PC-3 (cell line): ENCODE results near the gene TMUB1. TPM values are rescaled to one million over a fixed set of nuclear protein-coding genes. Genes with fewer than 3 reads are reported as not detected.

Experiments used
- ATAC-seq: fragments of 200-7000 bp; cut with Tn5 transposase; 2 replicates; pipeline ENCODE4 v1.9.1; 2020; ENCODE audit warnings: mild to moderate bottlenecking, moderate library complexity
- BruUV-seq: library from RNA; stranded (reverse); fragments of 400-500 nt; replicated peaks from 2 replicates; lab custom pipeline; 2021; lab: Mats Ljungman, UMichigan
- CTCF ChIA-PET: fragments of 300-600 bp; sonication (Branson Sonifier 250); formaldehyde crosslinking; loops from one replicate; lab custom pipeline; 2022; ENCODE audit warnings: antibody characterized with exemption; lab: Charles Lee
- POLR2A ChIA-PET: fragments of 300-600 bp; sonication (Branson Sonifier 250); formaldehyde crosslinking; loops from one replicate; lab custom pipeline; 2022; ENCODE audit warnings: antibody characterized with exemption; ENCODE audit not compliant: unreplicated experiment; lab: Charles Lee
- DNase-seq: peaks from one replicate; pipeline ENCODE4 v3.0.0-alpha.2; 2015
- H2AFZ ChIP-seq: fragments of 300-600 bp; sonication (generic); 2 replicates; pipeline ENCODE4 v1.6.0; 2016; ENCODE audit warnings: antibody characterized with exemption, low read length
- H3F3A ChIP-seq: fragments of 300-600 bp; sonication (generic); one replicate; pipeline ENCODE4 v1.6.0; 2017; ENCODE audit warnings: antibody characterized with exemption, low read length, control low read depth, mild to moderate bottlenecking; ENCODE audit not compliant: unreplicated experiment
- H3K27ac ChIP-seq: fragments of 300-600 bp; sonication (generic); 2 replicates; pipeline ENCODE4 v1.5.1; 2016; ENCODE audit warnings: mild to moderate bottlenecking, low read length
- H3K27me3 ChIP-seq: fragments of 300-600 bp; sonication (generic); 2 replicates; pipeline ENCODE4 v1.6.1; 2016; ENCODE audit warnings: low read length, mixed read lengths
- H3K36me3 ChIP-seq: fragments of 300-600 bp; sonication (generic); 2 replicates; pipeline ENCODE4 v1.6.1; 2016; ENCODE audit warnings: low read depth, mixed run types, low read length, mixed read lengths
- H3K4me1 ChIP-seq: fragments of 300-600 bp; sonication (generic); 2 replicates; pipeline ENCODE4 v1.5.1; 2016; ENCODE audit warnings: low read length; ENCODE audit not compliant: insufficient read depth
- H3K4me2 ChIP-seq: fragments of 300-600 bp; sonication (generic); 2 replicates; pipeline ENCODE4 v1.6.0; 2016; ENCODE audit warnings: low read length
- H3K4me3 ChIP-seq: fragments of 300-600 bp; sonication (generic); 2 replicates; pipeline ENCODE4 v1.5.1; 2016; ENCODE audit warnings: mild to moderate bottlenecking, low read length, mixed read lengths
- H3K79me2 ChIP-seq: fragments of 300-600 bp; sonication (generic); 2 replicates; pipeline ENCODE4 v1.6.1; 2017; ENCODE audit warnings: low read length, mixed read lengths
- H3K9ac ChIP-seq: fragments of 300-600 bp; sonication (generic); 2 replicates; pipeline ENCODE4 v1.6.0; 2016; ENCODE audit warnings: mild to moderate bottlenecking, low read length
- H3K9me2 ChIP-seq: fragments of 300-600 bp; sonication (generic); replicated peaks from 2 replicates; pipeline ENCODE4 v1.6.1; 2016; ENCODE audit warnings: mixed run types, low read length, mixed read lengths
- H3K9me3 ChIP-seq: fragments of 300-600 bp; sonication (generic); 2 replicates; pipeline ENCODE4 v1.6.1; 2016; ENCODE audit warnings: low read length, mixed read lengths
- H4K20me1 ChIP-seq: fragments of 300-600 bp; sonication (generic); 2 replicates; pipeline ENCODE4 v1.6.1; 2016; ENCODE audit warnings: low read length, mixed read lengths
- CTCF ChIP-seq: fragments of 300-600 bp; sonication (generic); conservative IDR thresholded peaks from 2 replicates; pipeline ENCODE4 v1.5.1; 2017; ENCODE audit warnings: antibody characterized with exemption, low read depth, mild to moderate bottlenecking, low read length
- EZH2 ChIP-seq: fragments of 300-600 bp; sonication (generic); IDR thresholded peaks from one replicate; pipeline ENCODE4 v1.6.1; 2017; ENCODE audit warnings: antibody characterized with exemption, mild to moderate bottlenecking, low read length; ENCODE audit not compliant: unreplicated experiment
- EZH2phosphoT487 ChIP-seq: fragments of 300-600 bp; sonication (generic); IDR thresholded peaks from 2 replicates; pipeline ENCODE4 v1.6.1; 2018; ENCODE audit warnings: mild to moderate bottlenecking, antibody characterized with exemption, low read length, borderline replicate concordance
- intact Hi-C: fragments of 100-400 bp; cut with micrococcal nuclease; formaldehyde crosslinking; loops from 2 replicates; pipeline ENCODE4 v1.9.0; 2023
- total RNA-seq: library from RNA; depleted of rRNA; stranded (reverse); fragments of >200 nt; gene quantifications from 2 replicates; pipeline ENCODE4 v1.2.3, GENCODE V29; 2014

Gene TMUB1
- total RNA-seq, 1 experiment from 2014 or later: 52.1 TPM

- ATAC-seq (no peak; the same call in 1 of the 2 replicates), DNase-seq (no peak)
- TF ChIP-seq CTCF: no peak
- no peak for TF ChIP-seq EZH2phosphoT487
- TF ChIP-seq EZH2: no peak
- H3K9ac ChIP-seq: no peak overlapping the region
- no peaks in the 10 kb centered on the region for H3K27me3 ChIP-seq
- no peaks in the 10 kb centered on the region for H3F3A ChIP-seq
- no peaks in the 10 kb centered on the region for H4K20me1 ChIP-seq
- no peaks in the 10 kb centered on the region for H3K4me1 ChIP-seq
- H3K4me3 ChIP-seq: no peak overlapping the region
- H3K9me2 ChIP-seq: no peaks in the 10 kb centered on the region
- H3K27ac ChIP-seq: no peak overlapping the region
- H3K79me2 ChIP-seq: peaks cover 49% of the 10 kb centered on the region
- no peak overlapping the region for H3K4me2 ChIP-seq
- CTCF ChIA-PET: no interaction called here
- H3K9me3 ChIP-seq: no peaks in the 10 kb centered on the region
- no TSS peak for BruUV-seq
- POLR2A ChIA-PET: no interaction called here
- no peaks in the 10 kb centered on the region for H3K36me3 ChIP-seq
- H2AFZ ChIP-seq: no peak overlapping the region
- intact Hi-C loops: no loop called here
These were observed 21.3 kb upstream of the TMUB1 start for GRCh38 chr7:151104411-151105235.

GRCh38 chr7:151103973-151104372, 20.7 kb upstream of the TMUB1 start:
- no TSS peak for BruUV-seq
- H3K36me3 ChIP-seq: no peaks in the 10 kb centered on the region
- DNase-seq (no peak), ATAC-seq (no peak)
- H3K9me2 ChIP-seq: no peaks in the 10 kb centered on the region
- no peak overlapping the region for H2AFZ ChIP-seq
- ChIA-PET CTCF (no interaction called here), POLR2A (no interaction called here)
- H3F3A ChIP-seq: no peaks in the 10 kb centered on the region
- no peak overlapping the region for H3K4me2 ChIP-seq
- H3K9ac ChIP-seq: no peak overlapping the region
- H3K27me3 ChIP-seq: no peaks in the 10 kb centered on the region
- peaks cover 54% of the 10 kb centered on the region for H3K79me2 ChIP-seq
- intact Hi-C loops: no loop called here
- H3K4me1 ChIP-seq: no peaks in the 10 kb centered on the region
- no peak overlapping the region for H3K27ac ChIP-seq
- no peaks in the 10 kb centered on the region for H3K9me3 ChIP-seq
- no peaks in the 10 kb centered on the region for H4K20me1 ChIP-seq
- TF ChIP-seq EZH2 (no peak), CTCF (no peak), EZH2phosphoT487 (no peak)
- H3K4me3 ChIP-seq: no peak overlapping the region

GRCh38 chr7:151102991-151103390, 19.7 kb upstream of the TMUB1 start:
- ChIA-PET CTCF (no interaction called here), POLR2A (no interaction called here)
- H3K27me3 ChIP-seq: no peaks in the 10 kb centered on the region
- H3K4me1 ChIP-seq: no peaks in the 10 kb centered on the region
- no peaks in the 10 kb centered on the region for H3K36me3 ChIP-seq
- H3K4me2 ChIP-seq: no peak overlapping the region
- H3K9me3 ChIP-seq: no peaks in the 10 kb centered on the region
- no peaks in the 10 kb centered on the region for H4K20me1 ChIP-seq
- H3K4me3 ChIP-seq: no peak overlapping the region
- intact Hi-C loops: no loop called here
- no peak overlapping the region for H2AFZ ChIP-seq
- BruUV-seq: no TSS peak
- no peak for ATAC-seq
- no peak overlapping the region for H3K9ac ChIP-seq
- H3K79me2 ChIP-seq: peaks cover 63% of the 10 kb centered on the region
- no peak for DNase-seq
- H3K27ac ChIP-seq: no peak overlapping the region
- TF ChIP-seq EZH2 (no peak), CTCF (no peak), EZH2phosphoT487 (no peak)
- H3K9me2 ChIP-seq: no peaks in the 10 kb centered on the region
- no peaks in the 10 kb centered on the region for H3F3A ChIP-seq
